ENCODE results near the gene HDAC10.

Gene HDAC10

DNA sequence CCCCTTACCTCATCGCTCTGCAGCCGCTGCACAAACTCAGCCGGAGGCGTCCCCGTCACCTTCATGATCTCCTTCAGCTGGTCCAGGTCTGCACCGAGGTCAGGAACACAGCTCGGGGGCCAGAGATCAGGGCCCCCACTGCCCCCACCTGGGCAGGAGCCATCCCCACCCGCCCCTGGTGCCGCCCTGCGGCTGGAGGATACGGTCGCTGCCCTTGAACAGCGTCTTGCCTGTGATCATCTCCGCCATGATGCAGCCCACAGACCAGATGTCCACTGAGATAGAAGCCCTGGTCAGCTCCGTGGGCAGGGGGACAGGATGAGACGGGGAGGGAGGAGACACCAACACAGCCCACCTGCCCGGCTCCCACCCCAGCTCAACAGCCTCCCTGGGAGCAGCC is 4.5 kb upstream of the HDAC10 start:
- DNase-seq (ENCODE audit: low spot score): no peak

- no peak for DNase-seq (ENCODE audit: low spot score)
Measured at GRCh38 chr22:50255099-50255498, 4.0 kb upstream of the HDAC10 start.

- no peak for DNase-seq (ENCODE audit: low spot score)
Measured at GRCh38 chr22:50253941-50254340, 2.9 kb upstream of the HDAC10 start.

DNA sequence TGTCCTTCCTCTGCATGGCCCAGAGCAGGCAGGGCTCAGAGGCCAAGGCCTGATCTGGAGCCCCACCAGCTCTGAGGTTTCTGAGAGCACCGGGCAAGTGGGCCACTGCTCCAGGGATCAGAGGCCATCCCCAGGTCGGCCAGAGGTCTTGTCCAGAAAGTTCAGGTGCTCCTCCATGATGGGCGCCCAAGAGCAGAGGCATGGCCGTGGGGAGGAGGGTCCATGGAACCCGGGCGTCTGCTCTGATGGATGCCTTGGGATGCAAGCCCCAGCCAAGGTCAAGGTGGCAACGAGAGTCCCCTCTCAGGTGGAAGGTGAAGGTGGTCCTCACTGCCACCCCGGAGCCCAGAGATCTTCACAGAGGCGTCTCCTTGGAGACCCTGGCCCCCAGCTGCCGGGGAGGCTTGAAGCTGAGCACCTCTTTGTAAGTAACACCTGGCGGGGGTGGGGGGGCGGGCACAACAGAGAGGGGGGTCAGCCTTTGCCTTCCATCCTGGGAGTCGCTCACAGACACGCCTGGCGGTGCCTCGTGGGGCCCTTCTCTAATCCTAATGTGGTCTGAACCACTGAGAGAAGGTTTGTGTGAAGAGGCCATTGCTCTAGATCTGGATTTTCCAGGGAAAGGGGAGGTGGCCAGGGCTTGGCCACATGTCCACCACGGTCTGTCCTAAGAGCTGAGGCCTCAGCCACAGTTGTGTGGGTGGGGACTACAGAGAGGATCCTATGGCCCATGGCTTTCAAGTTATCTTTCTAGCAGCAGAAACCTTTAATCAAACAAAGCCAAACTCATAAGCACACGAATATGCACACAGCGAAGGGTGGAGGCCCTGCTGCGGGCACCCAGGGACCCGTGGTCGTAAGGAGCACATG is 2.2 kb upstream of the HDAC10 start:
- no peak for DNase-seq (ENCODE audit: low spot score)

DNA sequence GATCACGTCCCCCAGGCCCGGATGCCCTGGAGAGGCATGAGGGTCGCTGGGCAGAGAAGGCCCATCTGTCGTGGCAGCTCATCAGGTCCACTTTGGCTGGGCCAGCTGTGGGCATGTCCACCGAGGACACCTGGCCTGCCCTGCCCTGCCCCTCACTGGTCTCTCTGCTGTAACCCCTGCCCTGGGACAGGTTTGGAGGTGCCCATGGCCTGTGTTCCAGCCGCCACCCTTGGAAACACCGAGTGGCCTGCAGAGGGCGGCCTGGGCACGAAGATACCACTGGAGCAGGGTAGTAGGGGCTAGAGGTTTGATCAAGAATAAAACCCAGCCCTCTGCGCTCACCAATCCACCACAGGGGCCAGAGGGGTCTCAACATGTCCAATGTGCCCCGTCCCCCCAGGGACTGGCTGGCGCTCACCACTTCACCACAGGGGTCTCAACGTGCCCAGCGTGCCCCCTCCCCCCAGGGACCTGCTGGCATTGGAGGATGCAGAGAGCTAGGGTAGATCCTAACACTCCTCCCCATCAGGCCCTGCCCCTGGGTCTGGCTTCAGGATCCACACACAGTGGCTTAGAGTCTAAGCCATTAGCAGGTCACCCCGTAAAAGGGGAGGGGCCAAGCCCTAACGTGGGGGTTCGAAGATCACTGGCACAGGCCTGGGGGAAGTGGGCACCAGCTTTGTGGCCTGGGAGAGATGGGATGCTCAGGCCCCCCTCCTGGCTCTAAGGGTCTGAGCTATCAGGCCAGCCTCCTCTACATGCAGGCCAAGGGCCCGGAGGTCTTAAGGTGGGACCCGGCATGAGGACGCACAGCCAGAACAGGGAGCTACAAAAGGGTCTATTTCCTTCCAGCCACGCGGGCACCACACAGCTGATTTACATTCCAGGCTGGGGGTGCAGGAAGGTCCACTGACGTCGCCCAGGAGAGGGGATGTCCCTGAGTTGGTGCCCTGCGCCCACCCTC is 1.3 kb upstream of the HDAC10 start:
- peak; percentile 84 for DNase-seq (ENCODE audit: low spot score)

DNA sequence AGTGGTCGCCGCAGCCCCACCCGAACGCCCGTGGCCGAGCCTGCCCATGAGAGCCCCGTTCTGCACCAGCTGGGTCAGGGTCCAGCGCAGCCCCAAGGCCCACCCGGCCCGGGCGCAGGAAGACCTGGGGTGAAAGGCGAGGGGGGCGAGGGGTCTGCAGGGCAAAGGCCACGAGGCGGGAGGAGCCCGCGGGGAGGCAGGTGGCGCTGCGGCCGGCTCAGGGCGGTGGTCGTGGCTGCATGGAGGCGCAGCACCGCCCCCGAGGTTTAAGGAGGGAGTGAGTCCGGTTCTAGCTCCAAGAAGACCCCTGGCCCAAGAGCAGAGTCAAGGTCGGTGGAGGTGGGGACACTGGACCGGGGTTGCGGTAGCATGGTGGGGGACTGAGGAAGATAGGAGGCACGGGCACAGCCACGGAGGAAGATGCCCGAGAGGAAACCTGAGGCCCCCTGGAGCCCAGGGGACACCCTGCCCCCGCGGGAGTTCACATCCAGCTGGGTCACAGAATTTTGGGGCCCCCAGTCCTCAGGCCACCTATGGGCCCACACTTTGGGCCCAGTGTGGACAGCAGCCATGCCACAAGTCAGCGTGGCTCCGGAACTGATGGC is 514 bp upstream of the HDAC10 start:
- DNase-seq (ENCODE audit: low spot score): no peak

DNA sequence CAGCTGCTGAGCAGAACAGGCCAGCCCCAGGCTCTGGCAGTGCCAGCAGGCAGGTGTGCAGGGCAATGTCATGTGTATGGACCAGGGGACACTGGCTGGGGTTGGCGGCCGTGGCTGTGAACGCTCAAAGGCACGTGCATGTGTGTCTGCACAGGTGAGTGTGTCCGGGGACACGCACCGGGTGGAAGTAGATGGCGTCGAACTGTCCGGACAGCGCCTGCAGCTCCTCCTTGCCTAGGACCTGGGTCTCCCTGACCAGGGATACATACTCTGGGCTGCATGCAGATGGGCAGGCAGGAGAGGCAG is 863 bp downstream of the HDAC10 start:
- no peak for DNase-seq (ENCODE audit: low spot score)

GRCh38 chr22:50249341-50250248 is 1.5 kb downstream of the HDAC10 start:
- DNase-seq (ENCODE audit: low spot score): no peak

DNA sequence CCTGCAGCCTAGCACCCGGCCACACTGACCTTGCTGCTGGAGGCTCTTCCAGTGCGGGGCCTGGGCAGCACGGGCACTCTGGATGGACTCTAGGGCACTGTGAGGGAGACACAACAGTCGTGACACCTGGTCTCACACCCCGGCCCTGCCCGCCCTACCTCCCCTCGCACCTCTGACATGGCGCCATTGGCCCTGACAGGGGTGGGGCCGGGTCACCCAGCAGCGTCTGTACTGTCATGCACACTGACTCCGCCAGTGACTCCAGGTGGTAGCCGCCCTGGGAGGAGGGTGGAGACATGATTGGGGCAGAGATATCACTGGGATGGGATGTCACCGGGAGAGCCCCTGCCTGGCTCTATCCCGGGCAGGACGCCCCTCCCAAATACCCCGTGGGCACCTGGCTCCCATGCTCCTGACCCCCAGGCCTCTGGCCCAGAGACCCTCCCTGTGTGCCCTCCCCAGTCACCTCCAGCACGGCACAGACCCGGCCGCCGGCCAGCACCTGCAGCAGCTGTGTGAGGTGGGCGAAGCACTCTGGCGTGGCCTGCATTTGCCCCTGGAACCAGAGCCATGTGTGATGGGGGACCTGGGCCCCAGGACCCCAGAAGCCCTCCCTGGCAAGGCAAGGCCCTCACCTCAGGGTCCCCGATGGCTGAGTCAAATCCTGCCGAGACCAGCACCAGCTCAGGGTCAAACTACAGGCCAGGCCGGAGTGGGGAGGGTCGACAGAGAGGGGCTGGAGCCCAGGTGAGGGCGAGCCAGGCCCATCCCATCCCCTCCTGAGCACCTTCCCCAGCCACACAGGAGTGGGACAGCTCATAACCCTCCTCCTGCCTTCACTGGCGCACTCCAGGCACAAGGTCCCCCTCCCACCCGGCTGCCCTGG is 2.6 kb downstream of the HDAC10 start:
- no peak for DNase-seq (ENCODE audit: low spot score)

GRCh38 chr22:50247748-50248147 is 3.3 kb downstream of the HDAC10 start:
- no peak for DNase-seq (ENCODE audit: low spot score)

DNA sequence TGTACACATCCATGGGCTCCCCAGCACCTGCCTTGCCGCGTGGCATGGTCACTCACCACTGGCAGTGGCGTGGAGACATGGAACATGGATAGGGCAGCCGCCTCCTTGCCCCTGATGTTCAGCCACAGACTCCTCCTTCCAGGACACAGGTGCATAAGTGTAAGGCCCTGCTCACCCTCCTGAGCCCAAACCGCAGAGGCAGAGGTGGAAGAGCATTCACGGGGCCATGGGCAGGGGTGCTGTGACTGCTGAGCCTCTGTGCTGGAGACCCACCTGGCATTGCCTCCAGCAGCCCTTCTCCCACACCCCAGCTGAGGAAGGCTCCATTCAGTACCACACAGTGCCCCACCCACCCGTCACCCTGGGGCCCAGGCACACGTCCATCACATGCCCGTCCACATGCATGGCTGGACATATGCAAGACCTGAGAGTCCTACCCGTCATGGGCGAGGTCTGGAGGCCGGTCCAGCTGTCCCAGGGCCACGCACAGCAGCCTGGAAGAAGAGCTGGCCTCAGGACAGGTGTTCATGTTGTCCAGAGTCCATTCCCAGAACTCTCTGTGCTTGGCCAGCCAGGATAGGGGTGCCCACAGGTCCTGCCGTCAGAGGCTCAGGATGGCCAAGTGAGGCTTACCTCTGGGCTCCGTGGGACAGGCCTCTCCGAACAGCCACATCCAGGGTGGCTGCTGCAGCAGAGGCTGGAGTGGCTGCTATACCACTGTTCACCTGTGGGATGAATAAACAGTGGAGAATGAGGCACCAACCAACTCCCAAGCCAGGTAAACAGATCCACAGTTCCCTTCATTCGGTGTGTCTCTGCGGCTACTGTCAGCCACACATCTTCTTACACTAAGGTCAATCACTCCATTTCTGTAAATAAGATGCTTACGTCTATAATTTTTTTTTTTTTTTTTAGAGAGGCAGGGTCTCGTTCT is 4.6 kb downstream of the HDAC10 start:
- no peak for DNase-seq (ENCODE audit: low spot score)

DNA sequence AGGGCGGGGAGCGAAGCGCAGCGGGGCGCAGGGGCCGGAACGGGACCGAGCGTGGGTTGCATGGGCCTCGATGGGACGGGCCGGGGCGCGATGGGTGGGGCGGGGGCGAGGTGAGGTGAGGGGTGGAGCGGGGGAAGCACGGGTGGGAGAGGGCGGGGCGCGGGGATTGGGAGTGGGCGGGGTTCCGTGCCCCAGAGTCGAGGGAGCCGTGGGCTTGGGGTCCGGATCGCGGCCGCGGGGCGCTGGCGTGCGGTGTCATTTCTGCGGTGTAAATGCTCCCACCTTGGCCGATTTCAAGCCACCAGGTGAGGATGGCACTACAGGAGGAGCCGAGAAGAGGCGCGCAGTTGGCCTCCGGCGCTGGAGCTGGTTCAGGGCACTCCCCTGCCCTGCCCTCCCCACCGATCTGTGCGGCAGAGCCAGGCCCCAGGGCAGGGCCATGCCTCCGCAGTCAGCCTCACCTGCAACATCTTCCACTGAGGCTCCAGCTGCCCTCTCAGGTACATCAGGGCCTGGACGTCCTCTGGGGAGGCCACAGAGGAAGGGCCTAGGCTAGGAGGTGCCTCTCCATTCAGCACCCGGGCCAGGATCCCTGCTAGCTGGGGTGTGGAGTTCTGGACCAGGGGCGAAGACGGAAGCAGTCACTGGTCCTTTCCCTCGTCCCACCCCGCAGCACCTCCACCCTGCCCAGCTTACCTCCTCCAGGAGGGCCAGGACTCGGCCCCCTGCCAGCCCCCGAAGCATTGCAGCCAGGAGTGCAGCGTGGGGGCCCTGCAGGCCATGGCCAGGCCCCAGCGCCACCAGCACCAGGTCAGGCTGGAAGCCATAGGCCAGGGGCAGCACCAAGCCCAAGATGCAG is 5.6 kb downstream of the HDAC10 start:
- no peak for DNase-seq (ENCODE audit: low spot score)

GRCh38 chr22:50244420-50245213 is 6.4 kb downstream of the HDAC10 start, which contains the start of gene TUBGCP6:
TSS of gene TUBGCP6 (minus strand) at chr22:50245023. CDS start at chr22:50244459, 564 bp downstream.
- DNase-seq (ENCODE audit: low spot score): peak; percentile 95

GRCh38 chr22:50243685-50244419 is 7.2 kb downstream of the HDAC10 start:
- no peak for DNase-seq (ENCODE audit: low spot score)

DNA sequence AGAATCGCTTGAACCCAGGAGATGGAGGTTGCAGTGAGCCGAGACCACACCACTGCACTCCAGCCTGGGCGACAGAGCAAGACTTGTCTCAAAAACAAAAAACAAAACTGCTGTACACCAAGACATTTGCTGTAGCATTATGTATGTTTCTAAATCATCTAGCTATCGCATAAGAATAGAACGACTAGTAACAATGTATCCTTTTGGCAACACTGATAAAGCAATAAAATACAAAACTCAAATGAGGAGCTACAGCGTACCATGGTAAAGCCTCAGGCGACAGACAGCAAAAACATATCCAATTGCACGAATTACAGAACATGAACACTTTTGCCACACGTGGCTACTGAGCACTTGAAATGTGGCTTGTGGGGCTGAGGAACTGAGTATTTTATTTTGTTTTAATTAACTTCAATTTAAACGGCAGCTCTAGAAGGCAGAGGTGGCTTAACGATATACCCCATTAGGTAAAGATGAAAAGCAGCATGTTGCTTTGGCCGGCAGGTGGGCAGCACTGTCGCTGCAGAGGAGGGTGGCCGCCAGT is 8.6 kb downstream of the HDAC10 start:
- DNase-seq (ENCODE audit: low spot score): no peak

DNA sequence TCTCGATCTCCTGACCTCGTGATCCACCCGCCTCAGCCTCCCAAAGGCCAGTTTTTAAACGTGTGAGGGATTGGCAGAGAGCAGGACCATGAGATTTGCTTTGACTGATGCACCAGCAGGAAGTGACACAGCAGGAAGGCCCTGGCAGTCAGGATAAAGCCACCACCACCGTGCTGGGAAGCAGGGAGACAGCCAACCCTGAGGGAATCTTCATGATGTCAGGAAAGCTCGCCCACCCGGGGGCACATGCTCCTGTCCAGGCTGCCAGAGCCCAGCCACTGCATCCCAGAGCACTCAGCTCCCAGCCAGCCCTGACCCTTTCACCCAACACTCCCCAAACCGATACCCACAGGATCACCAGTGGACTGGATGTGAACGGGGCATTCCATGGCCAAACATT is 12.3 kb downstream of the HDAC10 start:
- no peak for DNase-seq (ENCODE audit: low spot score)
